ENCODE measurements around the gene NSMF.

DNA sequence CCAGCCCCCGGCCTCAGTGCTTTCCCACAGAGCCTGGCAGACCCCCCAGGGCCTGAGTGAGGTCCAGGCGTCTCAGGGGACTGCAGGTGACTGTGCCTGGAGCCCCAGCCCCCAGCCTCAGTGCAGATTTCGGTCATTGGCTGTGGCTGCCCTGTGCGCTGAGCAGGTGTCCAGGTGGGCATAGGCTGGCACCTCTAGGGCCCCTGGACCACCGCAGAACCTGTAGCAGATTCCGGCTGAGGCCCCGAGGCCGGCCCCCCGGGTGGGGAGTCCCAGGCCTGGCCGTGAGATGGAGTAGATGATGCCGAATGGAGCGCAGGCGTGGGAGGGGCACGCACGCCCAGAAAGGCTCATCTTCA, 48.3 kb downstream of the NSMF start:
- TF ChIP-seq, protein P1, sequence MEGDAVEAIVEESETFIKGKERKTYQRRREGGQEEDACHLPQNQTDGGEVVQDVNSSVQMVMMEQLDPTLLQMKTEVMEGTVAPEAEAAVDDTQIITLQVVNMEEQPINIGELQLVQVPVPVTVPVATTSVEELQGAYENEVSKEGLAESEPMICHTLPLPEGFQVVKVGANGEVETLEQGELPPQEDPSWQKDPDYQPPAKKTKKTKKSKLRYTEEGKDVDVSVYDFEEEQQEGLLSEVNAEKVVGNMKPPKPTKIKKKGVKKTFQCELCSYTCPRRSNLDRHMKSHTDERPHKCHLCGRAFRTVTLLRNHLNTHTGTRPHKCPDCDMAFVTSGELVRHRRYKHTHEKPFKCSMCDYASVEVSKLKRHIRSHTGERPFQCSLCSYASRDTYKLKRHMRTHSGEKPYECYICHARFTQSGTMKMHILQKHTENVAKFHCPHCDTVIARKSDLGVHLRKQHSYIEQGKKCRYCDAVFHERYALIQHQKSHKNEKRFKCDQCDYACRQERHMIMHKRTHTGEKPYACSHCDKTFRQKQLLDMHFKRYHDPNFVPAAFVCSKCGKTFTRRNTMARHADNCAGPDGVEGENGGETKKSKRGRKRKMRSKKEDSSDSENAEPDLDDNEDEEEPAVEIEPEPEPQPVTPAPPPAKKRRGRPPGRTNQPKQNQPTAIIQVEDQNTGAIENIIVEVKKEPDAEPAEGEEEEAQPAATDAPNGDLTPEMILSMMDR (IDR thresholded peaks at IDR 0.05), result no peak
- TF ChIP-seq POLR2A (IDR thresholded peaks at IDR 0.05), result no peak
- TF ChIP-seq EP300 (IDR thresholded peaks at IDR 0.05), result no peak
